Daoy (cell line): ENCODE measurements around the gene MAGEB6. TPM values are rescaled to one million over a fixed set of nuclear protein-coding genes. Genes with fewer than 3 reads are reported as not detected.
"Not testable (repeated sequence)": the region's sequence is repeated elsewhere in the genome, so short reads cannot be mapped to it uniquely, and the experiment has no call there.

Source experiments
- DNase-seq: peaks from one replicate; pipeline ENCODE4 v3.0.0-alpha.2; 2015; ENCODE audit warnings: low read depth
- total RNA-seq: library from RNA; depleted of rRNA; stranded (reverse); fragments of >200 nt; shearing (Covaris generic); gene quantifications from 2 replicates; pipeline ENCODE4 v1.2.3, GENCODE V29; 2014; rRNA removed

The MAGEB6 gene, protein sequence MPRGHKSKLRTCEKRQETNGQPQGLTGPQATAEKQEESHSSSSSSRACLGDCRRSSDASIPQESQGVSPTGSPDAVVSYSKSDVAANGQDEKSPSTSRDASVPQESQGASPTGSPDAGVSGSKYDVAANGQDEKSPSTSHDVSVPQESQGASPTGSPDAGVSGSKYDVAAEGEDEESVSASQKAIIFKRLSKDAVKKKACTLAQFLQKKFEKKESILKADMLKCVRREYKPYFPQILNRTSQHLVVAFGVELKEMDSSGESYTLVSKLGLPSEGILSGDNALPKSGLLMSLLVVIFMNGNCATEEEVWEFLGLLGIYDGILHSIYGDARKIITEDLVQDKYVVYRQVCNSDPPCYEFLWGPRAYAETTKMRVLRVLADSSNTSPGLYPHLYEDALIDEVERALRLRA
- not detected in 2 replicates for total RNA-seq

DNA sequence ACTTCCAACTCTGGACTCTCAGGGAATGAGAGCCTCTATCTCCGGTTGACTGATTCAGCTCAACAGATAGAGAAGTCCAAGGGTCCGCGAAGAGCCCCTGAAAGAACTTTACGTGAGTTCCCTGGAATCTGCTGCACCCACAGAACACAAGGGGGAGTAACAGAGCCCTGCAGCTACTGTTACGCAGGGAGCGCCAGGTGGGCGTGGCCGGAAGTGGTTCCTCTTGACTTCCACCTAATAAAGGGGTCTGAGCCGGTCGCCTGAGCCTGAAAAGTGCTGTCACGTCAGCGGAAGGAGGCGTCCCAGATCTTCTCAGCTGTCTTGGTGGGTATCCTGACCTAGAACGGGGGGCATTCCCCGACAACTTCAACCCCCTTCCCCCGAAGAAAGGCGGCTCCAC is at the start of gene MAGEB6:
MAGEB6 (plus strand) TSS at position 237 of the 400 bp plus-strand sequence. CDS start 1,407 bp downstream, outside the sequence.
- no peak for DNase-seq

- DNase-seq = no peak
Measured at GRCh38 chrX:26146024-26146423, 46.2 kb upstream of the MAGEB6 start.

GRCh38 chrX:26160301-26160700 is 31.9 kb upstream of the MAGEB6 start, which contains the start of gene MAGEB6B:
Gene MAGEB6B, plus strand, starts transcription at chrX:26160601. Its CDS starts 0 bp downstream, at chrX:26160601.
- DNase-seq = no peak

- no peak for DNase-seq
Measured at GRCh38 chrX:26203561-26203960, 11.3 kb downstream of the MAGEB6 start.

GRCh38 chrX:26204717-26205116 is 12.5 kb downstream of the MAGEB6 start:
- DNase-seq = not testable (repeated sequence)

DNA sequence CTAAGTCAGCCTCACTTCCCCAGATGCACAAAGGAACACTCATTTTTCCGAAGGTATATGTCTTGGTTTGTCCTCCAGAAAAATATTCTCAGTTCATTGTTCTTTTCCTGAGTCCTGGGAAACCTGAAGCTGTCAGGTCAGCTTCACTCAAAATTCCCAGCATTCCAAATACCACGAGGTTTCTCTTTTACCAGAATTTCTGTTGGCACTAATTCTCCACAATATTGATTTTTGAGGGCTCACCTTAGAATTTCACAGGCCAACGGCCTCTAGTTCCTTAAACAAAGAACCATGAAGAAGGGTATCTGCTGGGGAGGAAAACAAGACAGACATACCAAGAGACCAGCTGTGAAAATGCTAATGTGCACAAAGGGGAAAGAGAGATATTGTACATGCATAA is 15.8 kb downstream of the MAGEB6 start:
- no peak for DNase-seq

- no peak for DNase-seq
Measured at GRCh38 chrX:26215869-26216268, 23.6 kb downstream of the MAGEB6 start, which contains the start of gene MAGEB5. Gene MAGEB5, plus strand, starts transcription at chrX:26216169. Its CDS starts 1,133 bp downstream, at chrX:26217302.

DNA sequence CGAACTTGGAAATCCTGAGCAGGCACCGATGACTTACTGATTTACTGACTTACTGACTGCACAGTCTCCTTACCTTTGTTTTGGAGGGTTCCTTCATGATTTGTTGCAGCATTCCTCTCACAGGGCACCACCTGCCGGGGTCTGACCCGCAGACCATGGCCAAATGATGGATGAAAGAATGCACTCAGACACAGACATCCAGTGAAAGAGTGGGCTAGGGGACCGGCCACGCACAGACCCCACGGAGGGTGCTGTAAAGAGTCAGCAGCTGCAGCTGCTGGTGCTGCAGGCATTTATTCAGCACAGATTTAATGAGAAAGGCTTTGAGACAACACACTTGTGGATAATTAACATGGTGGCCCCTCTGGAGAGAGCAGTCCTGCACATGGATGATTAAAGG is 27.1 kb downstream of the MAGEB6 start:
- no peak for DNase-seq

DNA sequence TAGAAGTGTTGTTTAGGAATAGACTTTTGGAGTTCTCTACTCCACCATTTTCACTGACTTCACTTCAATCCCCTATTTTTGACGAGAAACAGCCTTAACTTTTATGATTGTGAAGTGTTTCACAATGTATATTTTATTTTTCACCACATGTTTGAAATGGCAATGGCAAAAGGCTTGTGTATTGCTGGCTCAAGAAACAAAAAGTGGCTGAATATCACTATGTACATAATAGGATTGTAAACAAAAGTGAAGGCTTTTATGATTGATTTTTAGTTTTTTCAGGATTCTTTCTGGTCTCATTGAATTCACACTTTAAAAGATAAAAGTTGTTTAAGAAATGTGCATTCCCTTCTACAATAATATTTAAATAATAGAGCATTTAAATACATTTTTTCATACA is 41.9 kb downstream of the MAGEB6 start:
- DNase-seq = no peak

Other genes with a start within 250 kb of the MAGEB6 start
- gene MAGEB18, start 54.1 kb upstream of the MAGEB6 start, total RNA-seq = not detected in 2 replicates
- not detected in 2 replicates for gene MAGEB6B, start 31.8 kb upstream of the MAGEB6 start, total RNA-seq
- gene MAGEB5, start 23.7 kb downstream of the MAGEB6 start, total RNA-seq = not detected in 2 replicates